NCI-H1417 (cell line): ENCODE data around the gene TFB1M.

Experiments used
- DNase-seq, 3 experiments: peaks; one replicate each; lab custom pipeline; 2025; lab: John Stamatoyannopoulos, UW

TFB1M gene

GRCh38 chr6:155301867-155302266 is 12.4 kb downstream of the TFB1M start:
- no peak for DNase-seq

GRCh38 chr6:155297669-155298068 is 16.6 kb downstream of the TFB1M start:
- DNase-seq = no peak

- DNase-seq = no peak
Observed at GRCh38 chr6:155292711-155293110, 21.6 kb downstream of the TFB1M start.

GRCh38 chr6:155291291-155291690 is 23.0 kb downstream of the TFB1M start:
- no peak for DNase-seq

- no peak for DNase-seq
Observed at GRCh38 chr6:155290491-155290890, 23.8 kb downstream of the TFB1M start.

GRCh38 chr6:155287762-155288161 is 26.5 kb downstream of the TFB1M start:
- DNase-seq = peak in 2 of 3 experiments; percentile 45 to 67

- no peak for DNase-seq
Observed at GRCh38 chr6:155284775-155285174, 29.5 kb downstream of the TFB1M start.

GRCh38 chr6:155278319-155279049 is 35.8 kb downstream of the TFB1M start:
- no peak for DNase-seq

- DNase-seq = no peak
Observed at GRCh38 chr6:155276638-155277037, 37.6 kb downstream of the TFB1M start.

- no peak for DNase-seq
Observed at GRCh38 chr6:155275808-155276480, 38.3 kb downstream of the TFB1M start.

GRCh38 chr6:155274533-155274932 is 39.8 kb downstream of the TFB1M start:
- no peak for DNase-seq

- DNase-seq = no peak
Observed at GRCh38 chr6:155274106-155274505, 40.2 kb downstream of the TFB1M start.

- peak in 1 of 3 experiments; percentile 50 for DNase-seq
Observed at GRCh38 chr6:155273431-155273830, 40.9 kb downstream of the TFB1M start.

GRCh38 chr6:155272353-155273232 is 41.7 kb downstream of the TFB1M start:
- DNase-seq = peak in 1 of 3 experiments; percentile 53

GRCh38 chr6:155271145-155271544 is 43.1 kb downstream of the TFB1M start:
- DNase-seq = no peak

- DNase-seq = peak in 1 of 3 experiments; percentile 55
Observed at GRCh38 chr6:155270561-155271091, 43.7 kb downstream of the TFB1M start.

GRCh38 chr6:155269765-155270164 is 44.5 kb downstream of the TFB1M start:
- no peak for DNase-seq

- peak; percentile 7 to 72 (median 30) for DNase-seq
Observed at GRCh38 chr6:155268088-155268867, 46.0 kb downstream of the TFB1M start.

- DNase-seq = peak in 1 of 3 experiments; percentile 22
Observed at GRCh38 chr6:155267411-155267810, 46.9 kb downstream of the TFB1M start.

- DNase-seq = no peak
Observed at GRCh38 chr6:155265843-155266535, 48.3 kb downstream of the TFB1M start.
